HEK293T (cell line): Measurements from ENCODE around the gene CROT.

Experiments used
- ARNT ChIP-seq: fragments of 450-650 bp; IDR thresholded peaks from 2 replicates; pipeline ENCODE4 v1.6.1; 2017; ENCODE audit warnings: mild to moderate bottlenecking
- BHLHE40 ChIP-seq: fragments of 450-650 bp; IDR thresholded peaks from 2 replicates; pipeline ENCODE4 v1.6.1; 2016; ENCODE audit warnings: mild to moderate bottlenecking, moderate library complexity, borderline replicate concordance
- FOXM1 ChIP-seq: fragments of 450-650 bp; IDR thresholded peaks from 2 replicates; pipeline ENCODE4 v1.6.1; 2017; ENCODE audit warnings: mild to moderate bottlenecking, borderline replicate concordance
- HDGF ChIP-seq: fragments of 450-650 bp; IDR thresholded peaks from 2 replicates; pipeline ENCODE4 v1.6.1; 2017; ENCODE audit warnings: antibody characterized with exemption, borderline replicate concordance
- LEF1 ChIP-seq: fragments of 450-650 bp; IDR thresholded peaks from 2 replicates; pipeline ENCODE4 v1.6.1; 2017; ENCODE audit warnings: mild to moderate bottlenecking, borderline replicate concordance
- SUZ12 ChIP-seq: fragments of 450-650 bp; IDR thresholded peaks from 2 replicates; pipeline ENCODE4 v1.6.1; 2016; ENCODE audit warnings: mild to moderate bottlenecking

DNA sequence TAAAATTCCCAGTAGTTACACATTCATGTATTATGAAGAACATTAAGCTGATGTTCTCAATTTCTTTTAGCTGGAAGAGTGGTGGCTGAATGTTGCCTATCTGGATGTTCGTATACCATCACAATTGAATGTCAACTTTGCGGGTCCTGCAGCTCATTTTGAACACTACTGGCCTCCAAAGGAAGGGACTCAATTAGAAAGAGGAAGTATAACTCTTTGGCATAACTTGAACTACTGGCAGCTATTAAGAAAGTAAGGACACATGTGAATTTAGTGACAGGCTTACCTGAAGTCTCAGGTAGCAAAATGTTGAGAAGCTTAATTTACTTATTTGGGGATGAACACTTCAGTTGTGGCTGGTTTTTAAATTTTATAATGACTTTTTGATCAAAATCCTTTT lies 15.9 kb downstream of the CROT start:
- TF ChIP-seq BHLHE40: no peak
- TF ChIP-seq LEF1: no peak
- TF ChIP-seq HDGF: no peak
- no peak for TF ChIP-seq ARNT
- no peak for TF ChIP-seq FOXM1
- no peak for TF ChIP-seq SUZ12
